MM.1S (cell line): ENCODE results near the gene KCNH2.

Experiments used
- EZH2 ChIP-seq: fragments of 300-600 bp; sonication (generic); optimal IDR thresholded peaks from 2 replicates; pipeline ENCODE3; 2017; ENCODE audit warnings: low read depth, mild to moderate bottlenecking, antibody characterized with exemption, low read length, mixed read lengths
- EZH2phosphoT487 ChIP-seq: fragments of 300-600 bp; sonication (generic); IDR thresholded peaks from 2 replicates; pipeline ENCODE4 v1.6.1; 2018; ENCODE audit warnings: antibody characterized with exemption, low read length
- TF ChIP-seq, protein P1 (sequence below): fragments of 300-600 bp; sonication (generic); IDR thresholded peaks from 2 replicates; pipeline ENCODE4 v1.5.1; 2016; ENCODE audit warnings: antibody characterized with exemption, low read length, mixed read lengths

- TF ChIP-seq EZH2 (no peak), EZH2phosphoT487 (no peak)
- TF ChIP-seq, protein P1, sequence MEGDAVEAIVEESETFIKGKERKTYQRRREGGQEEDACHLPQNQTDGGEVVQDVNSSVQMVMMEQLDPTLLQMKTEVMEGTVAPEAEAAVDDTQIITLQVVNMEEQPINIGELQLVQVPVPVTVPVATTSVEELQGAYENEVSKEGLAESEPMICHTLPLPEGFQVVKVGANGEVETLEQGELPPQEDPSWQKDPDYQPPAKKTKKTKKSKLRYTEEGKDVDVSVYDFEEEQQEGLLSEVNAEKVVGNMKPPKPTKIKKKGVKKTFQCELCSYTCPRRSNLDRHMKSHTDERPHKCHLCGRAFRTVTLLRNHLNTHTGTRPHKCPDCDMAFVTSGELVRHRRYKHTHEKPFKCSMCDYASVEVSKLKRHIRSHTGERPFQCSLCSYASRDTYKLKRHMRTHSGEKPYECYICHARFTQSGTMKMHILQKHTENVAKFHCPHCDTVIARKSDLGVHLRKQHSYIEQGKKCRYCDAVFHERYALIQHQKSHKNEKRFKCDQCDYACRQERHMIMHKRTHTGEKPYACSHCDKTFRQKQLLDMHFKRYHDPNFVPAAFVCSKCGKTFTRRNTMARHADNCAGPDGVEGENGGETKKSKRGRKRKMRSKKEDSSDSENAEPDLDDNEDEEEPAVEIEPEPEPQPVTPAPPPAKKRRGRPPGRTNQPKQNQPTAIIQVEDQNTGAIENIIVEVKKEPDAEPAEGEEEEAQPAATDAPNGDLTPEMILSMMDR: no peak
Measured at GRCh38 chr7:150914966-150915365, 63.2 kb downstream of the KCNH2 start.
